ENCODE measurements around the gene INF2.
"Not testable (repeated sequence)": the region's sequence is repeated elsewhere in the genome, so short reads cannot be mapped to it uniquely, and the experiment has no call there.

The INF2 gene

DNA sequence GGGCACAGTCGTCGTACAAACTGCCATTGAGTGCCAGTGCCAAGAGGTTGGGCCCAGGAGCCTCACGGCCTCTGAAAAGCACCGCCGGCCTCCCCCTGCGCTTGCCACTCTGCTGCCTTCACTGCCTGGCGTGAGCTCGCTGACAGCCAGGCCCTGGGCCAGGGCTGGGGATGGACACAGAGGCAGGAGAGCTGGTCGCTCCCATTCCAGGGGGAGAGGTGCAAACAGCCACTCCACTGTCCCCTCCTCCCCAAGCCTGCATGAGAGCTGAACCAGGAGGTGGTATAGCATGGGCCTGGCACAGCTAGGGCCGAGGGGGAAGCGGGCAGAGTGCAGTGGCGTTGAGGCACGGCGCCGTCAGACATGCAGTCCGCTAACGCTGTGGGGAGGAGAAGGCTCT, 39.2 kb downstream of the INF2 start:
- Histone ChIP-seq H4K8ac (ENCODE audit: low read length) (no peak overlapping the region), H3K4me1 (ENCODE audit: control insufficient read depth, insufficient read depth, low read depth, low read length) (peaks cover 28% of the 10 kb centered on the region), H2BK15ac (ENCODE audit: low read depth, poor library complexity, severe bottlenecking) (no peak overlapping the region), H3K9ac (ENCODE audit: low read length) (no peak overlapping the region), H3K14ac (ENCODE audit: low read length in 2 of 2) (peak overlapping the region in 1 of 2 experiments; percentile 21), H3K23ac (ENCODE audit: low read length in 2 of 2) (no peak overlapping the region), H3K4ac (ENCODE audit: low read depth in 1 of 2, low read length in 2 of 2) (no peak overlapping the region), H3K36me3 (ENCODE audit: control insufficient read depth in 1 of 2, insufficient read depth in 2 of 2, low read depth in 1 of 2, low read length in 2 of 2) (no peaks in the 10 kb centered on the region), H3K4me2 (ENCODE audit: low read length, poor library complexity, severe bottlenecking) (no peak overlapping the region), H3K27ac (ENCODE audit: low read length, poor library complexity, severe bottlenecking) (no peak overlapping the region), H2BK120ac (ENCODE audit: low read depth, low read length) (no peak overlapping the region), H2AK5ac (ENCODE audit: low read length, severe bottlenecking) (no peak overlapping the region), H3K18ac (ENCODE audit: low read depth in 1 of 2, low read length in 2 of 2) (no peak overlapping the region), H3K4me3 (ENCODE audit: insufficient read depth in 1 of 2, low read depth in 1 of 2, low read length in 2 of 2) (no peak overlapping the region), H3K79me1 (replicated peaks; ENCODE audit: low read length, poor library complexity, severe bottlenecking) (peaks cover under 1% of the 10 kb centered on the region), H2BK12ac (ENCODE audit: low read length in 2 of 2) (no peak overlapping the region), H3K27me3 (ENCODE audit: control insufficient read depth in 1 of 2, insufficient read depth in 1 of 2, low read length in 2 of 2) (peaks cover 14 to 32% of the 10 kb centered on the region in 2 experiments), H2AFZ (ENCODE audit: low read depth, low read length) (no peak overlapping the region), H2BK5ac (ENCODE audit: low read depth, low read length, poor library complexity, severe bottlenecking) (no peak overlapping the region), H4K91ac (ENCODE audit: low read length) (peak overlapping the region; percentile 0), H3K9me3 (ENCODE audit: control insufficient read depth, low read length) (no peaks in the 10 kb centered on the region)
- WGBS, result 93% methylated on average over 17 of the region's 17 CpGs
- no peak for DNase-seq

DNA sequence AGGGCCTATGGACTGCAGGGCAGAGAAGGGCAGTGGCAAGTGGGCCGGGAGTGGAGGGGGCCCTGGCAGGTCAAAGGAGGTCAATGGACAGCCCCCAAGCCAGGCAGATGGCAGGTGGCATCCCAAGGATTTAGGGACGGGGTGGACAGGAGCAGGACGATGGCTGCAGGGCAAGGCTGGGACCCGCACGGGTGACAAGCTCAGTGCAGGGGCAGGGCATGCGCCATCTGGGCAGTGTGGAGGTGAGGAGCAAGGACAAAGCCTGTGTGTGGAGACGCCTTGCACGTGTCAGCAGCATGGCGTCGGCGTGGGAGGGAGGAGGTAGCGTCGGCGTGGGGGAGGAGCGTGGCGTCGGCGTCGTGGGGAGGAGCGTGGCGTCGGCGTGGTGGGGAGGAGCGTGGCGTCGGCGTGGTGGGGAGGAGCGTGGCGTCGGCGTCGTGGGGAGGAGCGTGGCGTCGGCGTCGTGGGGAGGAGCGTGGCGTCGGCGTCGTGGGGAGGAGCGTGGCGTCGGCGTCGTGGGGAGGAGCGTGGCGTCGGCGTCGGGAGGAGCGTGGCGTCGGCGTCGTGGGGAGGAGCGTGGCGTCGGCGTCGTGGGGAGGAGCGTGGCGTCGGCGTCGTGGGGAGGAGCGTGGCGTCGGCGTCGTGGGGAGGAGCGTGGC, 39.9 kb downstream of the INF2 start:
- not testable (repeated sequence) for H3K18ac ChIP-seq (ENCODE audit: low read depth in 1 of 2, low read length in 2 of 2); H3K79me1 ChIP-seq (replicated peaks; ENCODE audit: low read length, poor library complexity, severe bottlenecking); H2BK5ac ChIP-seq (ENCODE audit: low read depth, low read length, poor library complexity, severe bottlenecking); DNase-seq; H3K36me3 ChIP-seq (ENCODE audit: control insufficient read depth in 1 of 2, insufficient read depth in 2 of 2, low read depth in 1 of 2, low read length in 2 of 2); H3K23ac ChIP-seq (ENCODE audit: low read length in 2 of 2); H2BK15ac ChIP-seq (ENCODE audit: low read depth, poor library complexity, severe bottlenecking); H2BK12ac ChIP-seq (ENCODE audit: low read length in 2 of 2); H3K14ac ChIP-seq (ENCODE audit: low read length in 2 of 2); H3K4me2 ChIP-seq (ENCODE audit: low read length, poor library complexity, severe bottlenecking); H3K9me3 ChIP-seq (ENCODE audit: control insufficient read depth, low read length); H3K4ac ChIP-seq (ENCODE audit: low read depth in 1 of 2, low read length in 2 of 2); H2AK5ac ChIP-seq (ENCODE audit: low read length, severe bottlenecking); H3K4me3 ChIP-seq (ENCODE audit: insufficient read depth in 1 of 2, low read depth in 1 of 2, low read length in 2 of 2); H3K9ac ChIP-seq (ENCODE audit: low read length); H2BK120ac ChIP-seq (ENCODE audit: low read depth, low read length); H4K8ac ChIP-seq (ENCODE audit: low read length); H2AFZ ChIP-seq (ENCODE audit: low read depth, low read length); H3K27ac ChIP-seq (ENCODE audit: low read length, poor library complexity, severe bottlenecking)
- Histone ChIP-seq H3K27me3 (ENCODE audit: control insufficient read depth in 1 of 2, insufficient read depth in 1 of 2, low read length in 2 of 2) (peaks cover 14 to 32% of the 10 kb centered on the region in 2 experiments), H4K91ac (ENCODE audit: low read length) (peak overlapping the region; percentile 5), H3K4me1 (ENCODE audit: control insufficient read depth, insufficient read depth, low read depth, low read length) (peaks cover 24% of the 10 kb centered on the region)
- 96% methylated on average over 41 of the region's 73 CpGs for WGBS

DNA sequence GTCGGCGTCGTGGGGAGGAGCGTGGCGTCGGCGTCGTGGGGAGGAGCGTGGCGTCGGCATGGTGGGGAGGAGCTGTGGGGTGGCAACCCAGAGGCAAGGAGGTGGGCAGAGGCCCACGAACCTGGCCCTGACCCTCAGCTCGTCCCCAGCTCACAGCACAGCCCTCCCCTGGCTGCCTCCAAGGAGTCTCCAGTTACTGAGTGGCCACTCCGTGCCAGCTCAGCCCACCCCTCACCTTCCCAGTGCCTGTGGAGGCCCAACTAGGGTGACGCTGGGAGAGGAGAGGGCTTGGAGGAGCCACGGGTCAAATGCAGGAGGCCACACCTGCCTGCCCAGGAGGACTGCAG, 40.4 kb downstream of the INF2 start:
- Histone ChIP-seq H3K27ac (ENCODE audit: low read length, poor library complexity, severe bottlenecking) (no peak overlapping the region), H2BK12ac (ENCODE audit: low read length in 2 of 2) (no peak overlapping the region), H3K9ac (ENCODE audit: low read length) (no peak overlapping the region), H2AK5ac (ENCODE audit: low read length, severe bottlenecking) (no peak overlapping the region), H4K91ac (ENCODE audit: low read length) (no peak overlapping the region), H2BK15ac (ENCODE audit: low read depth, poor library complexity, severe bottlenecking) (no peak overlapping the region), H2BK120ac (ENCODE audit: low read depth, low read length) (no peak overlapping the region), H3K79me1 (replicated peaks; ENCODE audit: low read length, poor library complexity, severe bottlenecking) (no peaks in the 10 kb centered on the region), H3K27me3 (ENCODE audit: control insufficient read depth in 1 of 2, insufficient read depth in 1 of 2, low read length in 2 of 2) (peaks cover 13 to 32% of the 10 kb centered on the region in 2 experiments), H3K4me2 (ENCODE audit: low read length, poor library complexity, severe bottlenecking) (no peak overlapping the region), H3K4ac (ENCODE audit: low read depth in 1 of 2, low read length in 2 of 2) (no peak overlapping the region), H2AFZ (ENCODE audit: low read depth, low read length) (no peak overlapping the region), H3K9me3 (ENCODE audit: control insufficient read depth, low read length) (no peaks in the 10 kb centered on the region), H3K14ac (ENCODE audit: low read length in 2 of 2) (no peak overlapping the region), H3K36me3 (ENCODE audit: control insufficient read depth in 1 of 2, insufficient read depth in 2 of 2, low read depth in 1 of 2, low read length in 2 of 2) (no peaks in the 10 kb centered on the region), H3K4me3 (ENCODE audit: insufficient read depth in 1 of 2, low read depth in 1 of 2, low read length in 2 of 2) (no peak overlapping the region), H3K18ac (ENCODE audit: low read depth in 1 of 2, low read length in 2 of 2) (no peak overlapping the region), H3K4me1 (ENCODE audit: control insufficient read depth, insufficient read depth, low read depth, low read length) (peaks cover 19% of the 10 kb centered on the region), H3K23ac (ENCODE audit: low read length in 2 of 2) (no peak overlapping the region), H2BK5ac (ENCODE audit: low read depth, low read length, poor library complexity, severe bottlenecking) (no peak overlapping the region), H4K8ac (ENCODE audit: low read length) (no peak overlapping the region)
- no peak for DNase-seq
- 88% methylated on average over 5 of the region's 16 CpGs for WGBS

GRCh38 chr14:104730487-104730886, 41.1 kb downstream of the INF2 start:
- no peak overlapping the region for H3K23ac ChIP-seq (ENCODE audit: low read length in 2 of 2)
- no peaks in the 10 kb centered on the region for H3K36me3 ChIP-seq (ENCODE audit: control insufficient read depth in 1 of 2, insufficient read depth in 2 of 2, low read depth in 1 of 2, low read length in 2 of 2)
- no peak for DNase-seq
- H3K9ac ChIP-seq (ENCODE audit: low read length), result no peak overlapping the region
- H3K4me3 ChIP-seq (ENCODE audit: insufficient read depth in 1 of 2, low read depth in 1 of 2, low read length in 2 of 2), result no peak overlapping the region
- H3K14ac ChIP-seq (ENCODE audit: low read length in 2 of 2), result no peak overlapping the region
- no peak overlapping the region for H3K4ac ChIP-seq (ENCODE audit: low read depth in 1 of 2, low read length in 2 of 2)
- no peak overlapping the region for H3K27ac ChIP-seq (ENCODE audit: low read length, poor library complexity, severe bottlenecking)
- H4K8ac ChIP-seq (ENCODE audit: low read length), result no peak overlapping the region
- H3K4me1 ChIP-seq (ENCODE audit: control insufficient read depth, insufficient read depth, low read depth, low read length), result peaks cover 14% of the 10 kb centered on the region
- no peak overlapping the region for H3K18ac ChIP-seq (ENCODE audit: low read depth in 1 of 2, low read length in 2 of 2)
- H2AK5ac ChIP-seq (ENCODE audit: low read length, severe bottlenecking), result no peak overlapping the region
- H2BK5ac ChIP-seq (ENCODE audit: low read depth, low read length, poor library complexity, severe bottlenecking), result no peak overlapping the region
- H3K79me1 ChIP-seq (replicated peaks; ENCODE audit: low read length, poor library complexity, severe bottlenecking), result no peaks in the 10 kb centered on the region
- H3K9me3 ChIP-seq (ENCODE audit: control insufficient read depth, low read length), result no peaks in the 10 kb centered on the region
- peaks cover 13 to 29% of the 10 kb centered on the region in 2 experiments for H3K27me3 ChIP-seq (ENCODE audit: control insufficient read depth in 1 of 2, insufficient read depth in 1 of 2, low read length in 2 of 2)
- no peak overlapping the region for H3K4me2 ChIP-seq (ENCODE audit: low read length, poor library complexity, severe bottlenecking)
- no peak overlapping the region for H2AFZ ChIP-seq (ENCODE audit: low read depth, low read length)
- H2BK12ac ChIP-seq (ENCODE audit: low read length in 2 of 2), result no peak overlapping the region
- WGBS, result 80% methylated on average over 3 of the region's 5 CpGs
- no peak overlapping the region for H2BK15ac ChIP-seq (ENCODE audit: low read depth, poor library complexity, severe bottlenecking)
- no peak overlapping the region for H2BK120ac ChIP-seq (ENCODE audit: low read depth, low read length)
- H4K91ac ChIP-seq (ENCODE audit: low read length), result no peak overlapping the region

All from mesenchymal stem cell (in vitro differentiated cells and primary cell).